Osteocyte (in vitro differentiated cells): ENCODE measurements around the gene HAND1. TPM values are rescaled to one million over a fixed set of nuclear protein-coding genes. Genes with fewer than 3 reads are reported as not detected.

Experiments
- DNase-seq: peaks from one replicate; pipeline ENCODE4 v3.0.0; 2021; ENCODE audit warnings: mixed read lengths; ENCODE audit not compliant: unreplicated experiment; ENCODE audit errors: extremely low spot score
- H3K27ac Mint-ChIP-seq: one replicate; pipeline ENCODE4 v1.8.0; 2021; ENCODE audit warnings: mild to moderate bottlenecking, mixed read lengths; ENCODE audit not compliant: unreplicated experiment
- H3K27me3 Mint-ChIP-seq: one replicate; pipeline ENCODE4 v1.8.0; 2021; ENCODE audit warnings: mixed read lengths; ENCODE audit not compliant: unreplicated experiment
- H3K36me3 Mint-ChIP-seq: one replicate; pipeline ENCODE4 v1.8.0; 2021; ENCODE audit warnings: mixed read lengths; ENCODE audit not compliant: unreplicated experiment
- H3K4me1 Mint-ChIP-seq: one replicate; pipeline ENCODE4 v1.8.0; 2021; ENCODE audit warnings: mixed read lengths; ENCODE audit not compliant: unreplicated experiment
- H3K4me3 Mint-ChIP-seq: one replicate; pipeline ENCODE4 v1.8.0; 2021; ENCODE audit warnings: mild to moderate bottlenecking, moderate library complexity, mixed read lengths; ENCODE audit not compliant: unreplicated experiment
- H3K9me3 Mint-ChIP-seq: one replicate; pipeline ENCODE4 v1.8.0; 2021; ENCODE audit warnings: mixed read lengths; ENCODE audit not compliant: unreplicated experiment
- CTCF ChIP-seq: fragments of 200-600 bp; sonication (generic); IDR thresholded peaks from 2 replicates; pipeline ENCODE4 v1.5.0; 2021; ENCODE audit warnings: antibody characterized with exemption, mild to moderate bottlenecking, moderate library complexity
- total RNA-seq: library from RNA; stranded (reverse); gene quantifications from 2 replicates; pipeline ENCODE4 v1.2.1, GENCODE V29; 2021

The HAND1 gene
- total RNA-seq, 1 donor from 2014 or later: not detected

GRCh38 chr5:154451957-154452356 lies 26.1 kb downstream of the HAND1 start:
- H3K4me1 Mint-ChIP-seq: peaks cover 19% of the 10 kb centered on the region
- no peak for TF ChIP-seq CTCF
- no peak for DNase-seq
- no peaks in the 10 kb centered on the region for H3K9me3 Mint-ChIP-seq
- no peak overlapping the region for H3K4me3 Mint-ChIP-seq
- no peaks in the 10 kb centered on the region for H3K27me3 Mint-ChIP-seq
- H3K36me3 Mint-ChIP-seq: peaks cover 32% of the 10 kb centered on the region
- H3K27ac Mint-ChIP-seq: no peak overlapping the region

GRCh38 chr5:154449786-154450185 lies 28.2 kb downstream of the HAND1 start:
- H3K4me1 Mint-ChIP-seq: peaks cover 29% of the 10 kb centered on the region
- no peaks in the 10 kb centered on the region for H3K9me3 Mint-ChIP-seq
- DNase-seq: no peak
- no peak overlapping the region for H3K4me3 Mint-ChIP-seq
- no peak overlapping the region for H3K27ac Mint-ChIP-seq
- no peaks in the 10 kb centered on the region for H3K27me3 Mint-ChIP-seq
- no peak for TF ChIP-seq CTCF
- peaks cover 20% of the 10 kb centered on the region for H3K36me3 Mint-ChIP-seq

- Mint-ChIP-seq H3K36me3 (peaks cover 10% of the 10 kb centered on the region), H3K27ac (peak overlapping the region; percentile 80), H3K9me3 (no peaks in the 10 kb centered on the region), H3K4me3 (peak overlapping the region; percentile 87), H3K4me1 (peaks cover 35% of the 10 kb centered on the region), H3K27me3 (no peaks in the 10 kb centered on the region)
- TF ChIP-seq CTCF: no peak
- DNase-seq: peak; percentile 49
Observed at GRCh38 chr5:154447089-154447725, 30.8 kb downstream of the HAND1 start.

- peak overlapping the region; percentile 87 for H3K4me3 Mint-ChIP-seq
- H3K36me3 Mint-ChIP-seq: peaks cover 17% of the 10 kb centered on the region
- H3K9me3 Mint-ChIP-seq: no peaks in the 10 kb centered on the region
- peak; percentile 89 for DNase-seq
- TF ChIP-seq CTCF: no peak
- H3K27me3 Mint-ChIP-seq: no peaks in the 10 kb centered on the region
- H3K27ac Mint-ChIP-seq: peak overlapping the region; percentile 80
- peaks cover 35% of the 10 kb centered on the region for H3K4me1 Mint-ChIP-seq
Observed at GRCh38 chr5:154446195-154447088, 31.6 kb downstream of the HAND1 start.
